GM19397 (cell line): Measurements from ENCODE around the gene DRD5.
"Not testable (repeated sequence)": the region's sequence is repeated elsewhere in the genome, so short reads cannot be mapped to it uniquely, and the experiment has no call there.

Source experiments
- ATAC-seq: cut with Tn5 transposase; IDR thresholded peaks from one replicate; pipeline ENCODE4 v1.9.1; 2021; ENCODE audit warnings: mild to moderate bottlenecking, moderate library complexity; ENCODE audit not compliant: unreplicated experiment

DRD5 gene

DNA sequence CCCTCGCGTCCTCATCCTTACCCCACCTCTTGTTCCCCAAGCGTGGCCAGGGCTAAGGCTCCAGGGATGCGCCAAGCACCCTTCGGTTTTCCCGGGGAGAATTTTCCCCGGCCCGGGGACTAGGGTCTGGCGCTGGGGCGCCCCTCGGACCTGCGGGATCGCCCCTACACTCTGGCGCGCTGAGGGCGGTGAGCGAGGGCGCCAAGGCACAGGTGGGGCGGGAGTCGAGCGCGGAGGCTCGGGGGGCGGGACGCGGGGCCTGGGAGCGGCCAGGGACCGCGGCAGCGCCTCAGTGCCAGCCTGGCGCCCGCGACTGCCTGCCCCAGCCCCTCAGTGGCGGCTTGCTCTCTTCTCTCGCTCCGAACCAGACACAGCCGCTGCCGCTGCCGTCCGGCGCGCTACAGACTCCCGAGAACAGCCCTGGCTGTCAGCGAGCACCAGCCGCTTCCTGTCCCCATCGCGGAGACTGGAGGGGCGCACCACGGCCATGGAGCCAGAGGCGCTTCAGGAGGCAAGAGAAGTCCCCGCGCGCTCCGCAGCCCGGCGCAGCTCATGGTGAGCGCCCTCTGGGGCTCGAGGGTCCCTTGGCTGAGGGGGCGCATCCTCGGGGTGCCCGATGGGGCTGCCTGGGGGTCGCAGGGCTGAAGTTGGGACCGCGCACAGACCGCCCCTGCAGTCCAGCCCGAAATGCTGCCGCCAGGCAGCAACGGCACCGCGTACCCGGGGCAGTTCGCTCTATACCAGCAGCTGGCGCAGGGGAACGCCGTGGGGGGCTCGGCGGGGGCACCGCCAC, at the start of gene DRD5:
Gene DRD5 (plus strand): TSS at position 292 of the 793 bp plus-strand sequence. CDS start 396 bp downstream, at position 688.
- no peak for ATAC-seq

- ATAC-seq = not testable (repeated sequence)
Observed at GRCh38 chr4:9732256-9732655, 49.2 kb upstream of the DRD5 start.

GRCh38 chr4:9735515-9735914, 45.9 kb upstream of the DRD5 start:
- no peak for ATAC-seq

DNA sequence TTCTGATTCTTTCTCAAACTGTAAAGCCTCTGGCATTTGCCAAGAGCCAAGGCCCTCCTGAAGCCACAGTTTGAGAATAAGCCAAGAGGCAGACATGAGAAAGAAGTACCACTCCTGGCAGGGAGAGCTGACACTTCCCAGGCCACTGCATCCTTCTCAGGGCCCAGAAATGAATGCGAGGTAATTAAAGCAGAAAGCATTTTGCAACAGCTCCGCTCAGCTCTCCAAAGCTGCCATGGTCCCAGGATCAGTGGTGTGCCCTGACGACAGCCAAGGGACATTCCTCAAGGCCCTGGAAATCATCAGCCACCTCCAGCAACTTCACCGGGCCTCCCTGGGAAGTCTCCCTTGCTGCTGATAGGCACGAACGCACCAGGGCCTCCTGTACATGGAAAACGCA, 44.2 kb upstream of the DRD5 start:
- not testable (repeated sequence) for ATAC-seq

- ATAC-seq = not testable (repeated sequence)
Observed at GRCh38 chr4:9743789-9744188, 37.6 kb upstream of the DRD5 start.

DNA sequence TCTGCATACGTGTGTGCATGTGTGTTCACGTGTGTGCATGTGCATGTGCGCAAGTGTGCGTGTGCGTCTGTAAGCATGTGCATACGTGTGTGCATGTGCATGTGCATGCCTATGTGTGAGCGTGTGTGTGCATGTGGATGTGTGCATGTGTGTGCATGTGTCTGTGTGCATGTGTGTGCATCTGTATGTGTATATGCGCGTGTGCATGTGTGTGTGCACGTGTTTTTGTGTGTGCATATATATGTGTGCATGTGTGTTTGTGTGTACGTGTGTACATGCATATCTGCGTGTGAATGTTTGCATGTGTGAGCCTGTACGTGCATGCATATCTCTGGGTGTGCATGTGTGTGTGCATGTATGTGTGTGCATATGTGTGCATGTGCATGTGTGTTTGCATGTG, 35.7 kb upstream of the DRD5 start:
- ATAC-seq = no peak

DNA sequence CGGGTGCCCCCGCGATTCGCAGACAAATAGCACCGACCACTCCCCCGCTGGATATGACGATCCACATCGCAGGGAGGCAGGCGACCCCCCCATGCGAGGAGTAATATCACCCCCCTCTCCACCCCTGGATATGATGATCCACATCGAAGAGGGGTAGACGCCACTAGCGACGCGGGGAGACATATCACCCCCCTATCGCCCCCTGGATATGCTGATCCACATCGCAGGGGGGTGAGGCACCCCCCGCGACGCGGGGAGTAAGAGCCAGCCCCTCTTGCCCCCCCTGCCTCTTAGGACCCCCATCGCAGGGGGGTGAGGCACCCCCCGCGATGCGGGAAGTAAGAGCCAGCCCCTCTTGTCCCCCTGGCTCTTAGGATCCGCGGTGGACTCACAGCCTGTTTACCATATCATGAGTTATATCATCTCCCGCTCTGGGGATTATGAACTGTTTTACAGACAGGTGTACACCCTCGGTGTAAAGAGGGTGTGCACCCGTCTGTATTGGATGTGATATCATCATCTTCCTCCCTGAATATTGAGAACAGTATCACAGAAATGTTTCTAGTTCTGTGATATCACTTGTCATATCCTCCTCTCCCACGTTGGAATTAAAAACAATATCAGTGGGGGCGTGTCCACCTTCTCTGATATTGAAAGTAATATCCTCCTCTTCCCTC, 22.7 kb upstream of the DRD5 start:
- no peak for ATAC-seq

DNA sequence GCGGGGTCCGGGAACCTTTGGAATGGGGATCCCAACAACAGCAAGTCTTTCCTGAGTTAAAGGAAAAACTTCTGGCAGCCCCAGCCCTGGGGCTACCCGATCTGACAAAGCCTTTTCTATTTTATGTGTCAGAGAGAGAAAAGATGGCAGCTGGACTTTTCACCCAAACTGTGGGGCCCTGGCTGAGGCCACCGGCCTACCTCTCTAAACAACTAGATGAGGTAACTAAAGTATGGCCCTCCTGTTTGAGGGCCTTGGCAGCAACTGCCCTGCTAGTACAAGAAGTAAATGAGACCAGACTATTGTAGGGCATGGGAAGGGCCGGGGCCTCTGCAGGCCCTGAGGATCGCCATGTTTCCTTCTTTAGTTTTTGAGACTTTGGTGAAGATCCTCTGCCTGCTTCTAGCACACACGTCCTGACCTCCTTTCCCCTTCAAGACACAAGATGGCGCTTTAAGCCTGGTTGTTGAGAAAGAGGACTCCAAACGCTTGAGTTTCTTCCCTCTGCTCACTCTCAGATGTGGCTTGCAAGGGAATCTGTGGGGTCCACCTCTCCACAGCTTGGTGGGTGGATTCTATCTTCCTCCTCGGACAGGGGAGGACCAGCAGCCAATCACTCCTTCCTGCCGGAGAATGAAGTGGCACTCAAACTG, 18.5 kb upstream of the DRD5 start:
- no peak for ATAC-seq

- no peak for ATAC-seq
Observed at GRCh38 chr4:9764155-9764696, 17.2 kb upstream of the DRD5 start.

- ATAC-seq = no peak
Observed at GRCh38 chr4:9765091-9765490, 16.3 kb upstream of the DRD5 start.

DNA sequence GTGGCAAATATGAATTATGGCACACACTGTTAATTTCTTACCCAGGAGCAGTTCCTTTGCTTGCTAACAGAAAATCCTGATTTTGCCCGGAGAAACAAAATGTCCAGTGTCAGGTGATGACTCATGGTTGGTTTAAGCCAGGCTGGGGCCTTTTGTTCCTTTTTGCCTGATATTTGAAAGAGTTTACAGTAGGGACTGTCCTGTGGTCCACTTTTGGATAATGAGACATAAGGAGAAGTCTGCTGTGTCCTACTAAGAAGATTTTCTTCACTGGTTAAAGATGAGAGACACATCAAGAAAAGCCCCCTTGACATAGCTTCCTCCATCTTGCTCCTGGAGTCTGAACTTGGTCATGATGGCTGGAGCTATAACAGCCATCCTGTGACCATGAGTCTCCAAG, 12.1 kb upstream of the DRD5 start:
- no peak for ATAC-seq

GRCh38 chr4:9771034-9771433, 10.4 kb upstream of the DRD5 start:
- ATAC-seq = no peak

DNA sequence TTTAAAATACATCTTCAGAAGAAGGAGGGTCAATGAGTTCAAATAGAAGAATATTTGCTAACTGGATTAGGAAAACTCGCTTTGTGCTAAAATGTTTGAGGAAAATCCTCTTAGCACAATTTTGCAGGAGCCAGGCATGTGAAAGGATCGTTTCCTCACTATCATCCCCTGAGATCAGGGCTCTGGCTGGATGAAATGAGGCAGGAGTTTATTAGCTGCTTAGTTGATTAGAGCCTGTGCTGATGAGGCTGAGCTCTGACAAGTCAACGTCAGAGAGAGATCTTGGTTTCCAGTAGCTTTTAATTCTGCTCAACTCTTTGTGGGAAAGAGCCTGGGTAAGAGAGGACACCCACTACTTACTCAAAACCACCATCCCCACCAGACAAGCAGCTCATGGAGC, 8.0 kb upstream of the DRD5 start:
- ATAC-seq = no peak

- ATAC-seq = no peak
Observed at GRCh38 chr4:9782136-9782436, 652 bp downstream of the DRD5 start.

GRCh38 chr4:9785891-9786290, 4.5 kb downstream of the DRD5 start:
- not testable (repeated sequence) for ATAC-seq

- no peak for ATAC-seq
Observed at GRCh38 chr4:9792381-9792780, 10.9 kb downstream of the DRD5 start.

DNA sequence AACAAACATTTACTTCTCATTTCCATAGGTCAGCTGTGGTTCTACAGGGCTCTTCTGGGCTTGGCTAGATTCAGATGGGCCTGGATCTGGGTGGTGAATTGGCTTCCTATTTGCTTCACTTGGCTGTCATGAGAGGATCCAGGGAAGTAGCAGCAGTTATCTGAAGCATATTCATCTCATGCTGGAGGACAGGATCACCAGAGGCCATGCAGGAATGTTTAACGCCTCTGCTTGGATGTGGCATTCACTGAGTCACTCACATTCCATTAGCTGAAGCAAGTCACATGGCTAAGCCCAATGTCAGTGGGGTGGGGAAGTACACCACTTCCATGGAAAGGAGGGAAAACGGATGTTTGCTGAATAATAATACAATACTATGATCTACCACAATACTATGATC, 15.2 kb downstream of the DRD5 start:
- not testable (repeated sequence) for ATAC-seq

DNA sequence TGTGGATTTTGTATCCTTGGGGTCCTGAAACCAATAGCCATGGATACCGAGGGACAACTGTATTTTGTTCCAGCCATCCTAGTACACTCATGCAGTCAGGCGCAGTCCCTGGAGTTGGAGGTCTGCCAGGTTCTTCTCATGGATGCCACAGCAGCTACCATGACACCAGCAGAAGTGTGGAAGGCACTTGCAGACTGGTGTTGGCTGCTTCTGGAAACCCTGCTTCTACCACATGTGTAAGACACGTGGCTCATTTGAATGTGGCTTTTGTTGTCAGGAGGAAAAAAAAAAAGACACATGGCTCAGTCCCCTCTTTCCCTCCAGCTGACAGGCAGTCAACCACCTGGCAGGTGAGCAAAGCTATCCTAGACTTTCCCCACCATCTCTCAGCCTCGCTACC, 19.4 kb downstream of the DRD5 start:
- ATAC-seq = no peak

GRCh38 chr4:9804918-9805317, 23.5 kb downstream of the DRD5 start:
- ATAC-seq = no peak

DNA sequence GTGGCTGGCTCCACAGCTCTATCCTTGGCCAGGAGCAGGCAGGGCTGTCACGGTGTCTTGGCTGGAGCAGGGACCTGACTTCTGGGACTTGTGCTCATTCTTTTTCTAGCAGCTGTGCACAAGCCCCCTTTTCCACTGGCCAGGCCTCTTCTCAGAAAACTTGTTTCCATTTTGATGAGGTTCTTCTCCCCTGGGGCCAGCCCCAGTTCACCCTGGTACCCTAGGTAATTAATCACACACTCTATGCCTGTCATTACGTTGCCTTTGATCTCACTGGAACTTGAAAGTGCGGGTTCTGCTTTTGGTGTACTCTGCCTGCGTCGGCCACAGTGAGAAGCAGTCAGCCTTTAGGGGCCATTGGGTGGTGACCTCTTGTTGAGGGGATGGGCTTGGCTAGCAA, 26.6 kb downstream of the DRD5 start:
- no peak for ATAC-seq

DNA sequence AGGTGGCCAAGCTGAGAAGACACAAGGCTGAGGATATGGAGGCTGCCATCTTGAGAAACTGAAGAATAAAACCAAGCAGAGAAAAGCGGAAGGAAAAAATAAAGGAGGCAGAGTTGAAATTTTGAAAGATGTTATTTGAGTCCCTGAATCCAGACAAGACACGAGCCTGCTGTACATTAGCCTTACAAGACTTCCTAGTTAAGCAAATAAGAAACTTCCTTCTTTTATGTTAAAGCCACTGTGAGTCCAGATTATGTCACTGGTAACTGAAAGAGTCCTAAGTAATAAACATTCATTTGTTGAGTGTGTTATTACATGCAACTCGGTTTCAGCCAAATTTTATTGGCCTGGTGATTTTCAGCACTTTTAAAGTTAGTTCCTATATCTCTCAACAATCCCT, 30.4 kb downstream of the DRD5 start:
- ATAC-seq = no peak
